Epidermal melanocyte (primary cell): ENCODE data around the gene FOXI2.

Experiments used
- DNase-seq: peaks from one replicate; pipeline ENCODE4 v3.0.0; 2011; ENCODE audit warnings: low spot score; ENCODE audit not compliant: insufficient read length

Gene FOXI2

DNA sequence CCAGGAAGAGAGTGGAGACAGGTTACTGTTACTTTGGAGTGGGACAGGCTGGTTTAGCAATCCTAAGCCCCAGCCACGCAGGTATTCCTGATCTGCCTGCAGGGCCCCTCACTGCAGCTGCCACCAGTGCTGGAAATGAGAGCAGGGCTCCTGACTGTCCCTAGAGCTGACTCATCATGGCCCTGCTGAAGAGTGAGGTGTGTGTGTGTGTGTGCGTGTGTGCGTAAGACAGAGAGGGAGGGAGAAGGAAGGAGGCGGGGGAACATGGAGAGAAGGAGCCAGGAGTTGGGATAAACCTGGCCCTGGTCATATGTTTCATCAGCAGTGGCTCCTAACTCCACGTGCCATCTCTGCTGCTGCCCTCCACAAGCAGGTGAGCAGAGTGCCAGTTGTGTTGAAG is 3.6 kb downstream of the FOXI2 start:
- DNase-seq = no peak

DNA sequence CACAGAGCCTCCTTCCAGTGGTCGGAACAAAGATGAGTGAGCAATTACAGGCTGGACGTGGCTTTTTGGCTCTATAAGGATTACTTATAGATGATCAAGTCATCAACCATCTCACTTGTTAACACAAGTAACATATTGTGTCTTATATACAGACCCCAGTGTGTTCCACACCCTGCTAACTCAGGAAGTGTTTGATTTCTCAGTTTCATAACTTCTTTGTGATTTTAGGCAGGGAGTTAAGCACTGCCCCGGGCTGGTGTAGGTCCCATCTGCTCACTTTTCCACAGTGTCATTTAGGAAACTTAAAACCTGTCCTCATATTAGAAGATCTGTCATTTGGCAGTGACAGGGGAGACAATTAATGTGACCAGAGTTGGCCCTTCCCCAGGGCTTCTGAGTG is 6.2 kb downstream of the FOXI2 start:
- no peak for DNase-seq

DNA sequence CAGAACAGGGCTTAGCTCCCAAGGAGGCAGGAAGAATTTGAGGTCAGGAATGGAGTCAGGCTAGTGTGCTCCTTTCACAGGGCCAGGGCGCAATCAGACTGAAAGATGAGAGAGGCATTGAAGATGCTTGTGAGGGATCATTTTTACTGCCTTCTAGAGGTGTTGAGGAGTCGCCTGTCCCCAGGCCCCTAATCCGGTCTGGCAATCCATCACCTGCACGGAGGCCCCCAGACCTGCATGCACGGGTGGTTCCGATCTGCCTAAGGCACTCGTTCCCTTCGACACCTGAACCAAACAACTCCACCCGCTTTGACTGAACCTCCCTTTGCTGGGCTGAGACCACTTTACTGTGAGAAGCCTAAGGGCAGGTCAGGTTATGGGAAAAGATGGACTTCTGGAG is 8.0 kb downstream of the FOXI2 start:
- no peak for DNase-seq

DNA sequence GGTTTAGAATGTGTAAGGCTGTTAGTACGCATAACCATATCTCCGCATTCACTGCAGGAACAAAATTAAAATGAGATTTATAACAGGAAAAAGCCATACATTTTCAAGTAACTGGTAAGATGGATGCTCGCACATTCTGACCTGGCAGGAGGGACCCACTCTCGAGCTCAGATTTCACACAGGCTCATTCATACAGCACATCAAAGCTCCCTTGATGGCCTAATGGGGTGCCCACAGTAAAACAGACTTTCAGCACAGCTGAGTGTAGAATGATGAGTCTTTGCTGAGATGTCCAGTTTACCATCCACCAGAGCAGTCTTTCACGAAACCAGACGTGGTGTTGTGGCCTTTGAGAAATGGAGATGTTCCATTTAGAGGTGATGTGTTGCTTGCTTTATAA is 8.9 kb downstream of the FOXI2 start:
- DNase-seq = no peak

DNA sequence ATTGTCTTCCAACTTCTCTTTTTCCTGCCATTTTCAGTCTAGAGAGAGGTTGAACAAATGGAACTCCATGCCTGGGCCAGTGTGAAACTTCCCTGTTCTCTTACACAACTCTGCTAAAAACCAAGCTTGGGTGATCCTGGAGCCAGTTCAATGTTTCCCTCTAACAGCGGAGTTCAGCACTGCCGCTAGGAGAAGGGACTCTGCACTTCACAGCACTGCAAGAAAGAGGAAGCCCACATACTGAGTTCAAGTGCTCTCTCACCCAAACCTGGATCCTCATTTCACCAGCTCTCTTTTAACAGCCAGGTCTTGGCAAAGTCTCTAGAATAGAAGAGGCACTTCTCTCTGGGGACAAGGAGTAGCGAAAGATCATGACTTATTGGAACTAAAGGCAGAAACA is 18.8 kb downstream of the FOXI2 start:
- no peak for DNase-seq

DNA sequence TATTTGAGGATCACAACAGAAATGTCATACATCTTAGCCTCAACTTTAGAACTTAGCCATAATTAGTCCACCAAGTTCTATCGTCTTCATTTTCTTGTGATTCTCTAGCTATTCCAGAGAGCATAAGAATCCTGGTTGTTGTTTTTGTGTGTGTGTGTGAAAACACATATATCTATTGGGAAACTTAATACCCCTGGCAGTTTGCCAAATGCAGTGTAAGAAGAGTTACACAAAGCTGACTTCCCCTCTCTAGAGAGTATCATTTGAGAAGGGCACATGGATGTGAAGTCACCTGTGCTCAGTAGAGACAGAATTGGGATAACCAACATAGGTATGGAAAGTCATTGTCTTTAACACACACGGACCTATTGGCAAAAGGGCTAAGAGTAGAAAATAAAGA is 19.3 kb downstream of the FOXI2 start:
- DNase-seq = no peak

DNA sequence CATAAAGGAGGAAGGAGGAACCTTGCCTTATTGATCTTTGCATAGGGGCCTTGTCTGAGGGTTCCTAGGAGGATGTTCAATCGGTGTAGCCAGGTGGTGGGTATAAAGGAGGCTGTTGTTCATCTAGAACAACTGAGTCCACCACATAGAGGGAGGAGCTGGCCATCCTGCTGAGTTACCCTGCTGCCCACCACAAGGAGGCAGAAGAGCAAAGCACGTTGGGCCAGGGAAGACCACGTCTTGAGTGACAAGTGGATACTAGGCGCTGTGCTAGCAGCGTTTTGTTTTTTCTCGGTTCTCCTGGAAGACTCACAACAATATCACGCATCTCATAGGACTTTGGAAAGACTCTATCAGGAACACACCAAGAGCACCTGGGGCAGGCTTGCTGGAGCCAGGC is 20.0 kb downstream of the FOXI2 start:
- no peak for DNase-seq

DNA sequence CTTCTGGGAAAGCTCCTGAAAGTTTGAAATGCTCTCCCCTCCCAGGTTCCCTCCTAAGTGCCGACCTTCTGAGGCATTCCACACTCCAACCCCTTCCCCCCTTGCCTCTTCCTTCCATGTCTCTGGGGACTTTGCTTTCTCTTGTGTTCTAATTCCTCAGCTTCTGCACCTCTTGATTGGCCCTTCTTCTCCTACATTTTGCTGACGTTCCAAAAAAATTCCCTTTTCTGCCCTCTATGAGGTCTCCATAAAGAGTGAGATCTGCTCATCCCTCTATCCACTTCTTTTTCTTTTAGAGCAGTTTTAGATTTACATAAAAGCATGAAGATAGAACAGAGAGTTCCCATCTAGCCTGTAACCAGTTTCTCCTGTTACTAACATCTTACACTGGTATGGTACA is 22.3 kb downstream of the FOXI2 start:
- DNase-seq = no peak

DNA sequence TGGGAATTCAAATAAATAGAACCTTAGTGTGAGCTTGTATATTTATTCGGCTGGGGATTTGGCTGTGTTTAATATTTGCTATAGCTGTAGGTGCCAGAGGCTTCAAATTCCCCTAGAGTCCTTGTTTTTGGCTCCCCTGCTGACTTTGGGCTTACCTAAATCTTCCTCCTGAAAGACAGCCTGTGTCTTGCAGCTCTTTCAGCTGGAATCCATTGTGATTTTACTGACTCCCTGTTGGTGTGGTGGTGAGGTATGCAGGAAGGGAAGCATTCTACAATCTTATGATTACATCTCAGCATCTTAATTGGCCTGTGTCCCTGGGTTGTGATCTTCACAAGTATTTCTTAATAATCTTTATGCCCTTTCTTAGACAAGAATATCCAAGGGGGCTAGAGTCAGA is 25.9 kb downstream of the FOXI2 start:
- no peak for DNase-seq

DNA sequence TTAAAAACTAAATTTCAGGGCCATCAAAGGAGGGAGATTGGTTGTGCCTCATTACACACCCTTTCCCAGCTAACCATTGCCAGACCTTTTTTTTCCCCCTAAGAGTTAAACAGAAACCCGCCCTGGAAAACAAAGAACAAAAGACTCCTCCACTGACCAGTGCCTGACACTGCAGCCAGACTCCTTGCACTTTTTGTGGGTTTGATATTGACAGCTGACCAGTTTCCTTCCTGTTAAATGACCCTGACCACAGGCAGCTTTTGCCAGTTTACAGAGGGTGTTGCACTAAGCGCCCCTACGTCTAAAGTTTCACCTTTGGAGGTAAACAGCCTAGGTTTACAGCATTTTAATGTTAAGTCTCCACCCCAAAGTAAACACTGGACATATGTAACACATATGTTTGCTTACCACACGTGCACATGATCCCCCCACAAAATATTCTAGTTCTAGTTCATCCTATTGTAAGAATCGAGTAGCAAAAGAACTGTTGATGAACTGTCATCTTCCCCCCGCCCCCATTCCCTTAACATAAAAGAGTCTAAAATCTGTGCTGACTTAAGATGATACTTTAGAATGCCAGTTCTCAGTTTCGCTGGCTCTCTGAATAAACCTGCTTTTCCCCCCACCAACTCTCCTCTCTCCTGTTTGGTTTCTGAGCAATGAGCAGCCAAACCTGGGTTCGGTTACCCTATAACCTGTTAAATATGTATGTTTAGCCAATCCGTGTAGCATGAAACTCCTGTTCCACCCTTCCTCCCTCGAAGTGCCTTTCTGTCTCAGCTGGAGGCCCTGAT is 38.0 kb downstream of the FOXI2 start:
- DNase-seq = no peak

DNA sequence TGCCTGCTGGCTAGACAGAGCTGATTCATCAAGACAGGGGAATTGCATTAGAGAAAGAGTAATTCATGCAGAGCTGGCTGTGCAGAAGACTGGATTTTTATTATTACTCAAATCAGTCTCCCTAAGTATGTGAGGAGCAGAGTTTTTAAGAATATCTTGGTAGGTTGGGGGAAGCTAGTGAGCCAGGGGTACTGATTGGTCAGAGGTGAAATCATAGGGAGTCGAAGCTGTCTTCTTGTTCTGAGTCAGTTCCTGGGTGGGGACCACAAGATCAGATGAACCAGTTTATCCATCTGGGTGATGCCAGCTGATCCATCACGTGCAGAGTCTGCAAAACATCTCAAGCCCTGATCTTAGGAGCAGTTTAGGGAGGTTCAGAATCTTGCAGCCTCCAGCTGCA is 39.8 kb downstream of the FOXI2 start:
- DNase-seq = no peak

DNA sequence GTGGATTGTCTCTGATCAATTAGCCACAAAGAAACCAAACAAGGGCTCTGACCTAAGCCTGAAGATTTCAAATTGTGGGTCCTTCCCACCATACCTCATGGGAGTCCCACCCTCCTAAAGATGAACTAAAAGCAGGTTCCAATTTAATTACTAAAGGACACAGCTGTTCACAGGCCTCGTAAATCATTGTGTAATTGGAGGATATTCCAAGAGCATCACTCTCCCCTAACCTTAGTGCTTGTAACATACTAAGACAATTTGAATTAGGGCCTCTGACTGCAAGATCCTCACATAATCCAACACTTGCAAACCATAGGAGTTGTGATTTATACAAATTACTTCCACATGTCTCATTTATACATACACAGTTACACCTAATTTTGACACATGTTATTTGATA is 44.4 kb downstream of the FOXI2 start:
- DNase-seq = no peak

DNA sequence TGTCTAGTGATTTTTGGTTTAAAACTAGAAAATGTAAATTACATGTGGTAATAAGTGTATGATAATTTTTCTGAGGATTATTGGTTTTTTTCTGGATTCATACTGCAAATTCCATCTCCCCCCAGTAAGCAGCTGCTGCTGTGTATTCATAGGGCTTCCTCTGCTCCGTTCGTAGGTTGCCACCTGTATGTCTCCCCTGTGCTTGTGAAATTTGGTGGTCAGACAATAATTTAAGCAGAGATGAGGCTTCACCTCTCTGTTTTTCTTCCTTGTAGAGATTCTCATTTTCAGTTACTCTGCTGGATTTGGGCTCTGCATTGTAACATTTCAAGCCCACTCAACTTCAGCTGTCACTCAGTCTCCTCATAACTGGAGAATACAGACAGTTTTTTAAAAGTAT is 50.9 kb downstream of the FOXI2 start:
- DNase-seq = no peak

DNA sequence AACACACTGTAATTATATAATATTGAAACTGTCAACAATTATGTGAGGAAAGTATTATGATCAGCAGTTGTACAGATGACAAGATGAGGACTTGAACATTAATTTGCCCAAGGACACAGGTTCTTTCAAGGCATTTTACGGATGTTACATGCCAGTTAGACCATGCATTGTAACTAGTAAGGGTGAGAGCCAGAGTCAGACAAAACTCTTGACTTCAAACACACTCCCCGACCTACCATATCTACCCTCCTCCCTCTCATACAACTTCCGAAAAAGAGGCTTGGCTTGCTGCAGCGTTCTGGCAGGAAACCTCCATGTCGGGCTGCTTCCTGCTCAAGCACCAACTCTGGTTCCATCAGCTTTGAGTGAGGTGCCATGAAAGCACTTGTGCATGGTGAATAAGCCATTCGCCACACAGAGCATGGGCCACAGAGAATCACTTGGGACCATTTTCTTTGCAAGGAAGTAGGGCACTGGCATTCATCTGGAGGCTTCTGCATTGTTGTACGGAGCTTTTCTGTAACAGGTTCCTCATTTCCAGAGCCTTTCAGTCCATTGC is 53.2 kb downstream of the FOXI2 start:
- no peak for DNase-seq
